ENCODE measurements around the gene TEX54.
A peak's percentile ranks its signal among the peaks of the same experiment; 100 is the strongest.

Gene TEX54

DNA sequence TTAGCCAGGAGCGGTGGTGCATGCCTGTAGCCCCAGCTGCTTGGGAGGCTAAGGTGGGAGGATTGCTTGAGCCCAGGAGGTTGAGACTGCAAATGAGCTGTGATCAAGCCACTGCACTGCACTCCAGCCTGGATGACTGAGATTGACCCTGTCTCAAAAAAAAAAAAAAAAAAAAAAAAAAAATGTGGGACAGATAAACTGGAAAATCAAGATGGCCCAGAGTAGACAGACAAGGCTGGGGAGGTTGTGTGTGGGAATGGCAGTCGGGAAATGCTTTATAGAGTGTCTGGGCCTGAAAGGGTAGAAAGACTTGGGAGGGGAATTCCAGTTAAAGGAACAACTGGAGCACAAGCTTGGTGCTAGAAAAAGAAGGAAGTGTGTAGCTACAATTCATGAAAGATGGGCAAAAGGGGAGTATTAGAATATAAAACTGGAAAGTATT lies 24.9 kb upstream of the TEX54 start:
- TF ChIP-seq, protein P1, sequence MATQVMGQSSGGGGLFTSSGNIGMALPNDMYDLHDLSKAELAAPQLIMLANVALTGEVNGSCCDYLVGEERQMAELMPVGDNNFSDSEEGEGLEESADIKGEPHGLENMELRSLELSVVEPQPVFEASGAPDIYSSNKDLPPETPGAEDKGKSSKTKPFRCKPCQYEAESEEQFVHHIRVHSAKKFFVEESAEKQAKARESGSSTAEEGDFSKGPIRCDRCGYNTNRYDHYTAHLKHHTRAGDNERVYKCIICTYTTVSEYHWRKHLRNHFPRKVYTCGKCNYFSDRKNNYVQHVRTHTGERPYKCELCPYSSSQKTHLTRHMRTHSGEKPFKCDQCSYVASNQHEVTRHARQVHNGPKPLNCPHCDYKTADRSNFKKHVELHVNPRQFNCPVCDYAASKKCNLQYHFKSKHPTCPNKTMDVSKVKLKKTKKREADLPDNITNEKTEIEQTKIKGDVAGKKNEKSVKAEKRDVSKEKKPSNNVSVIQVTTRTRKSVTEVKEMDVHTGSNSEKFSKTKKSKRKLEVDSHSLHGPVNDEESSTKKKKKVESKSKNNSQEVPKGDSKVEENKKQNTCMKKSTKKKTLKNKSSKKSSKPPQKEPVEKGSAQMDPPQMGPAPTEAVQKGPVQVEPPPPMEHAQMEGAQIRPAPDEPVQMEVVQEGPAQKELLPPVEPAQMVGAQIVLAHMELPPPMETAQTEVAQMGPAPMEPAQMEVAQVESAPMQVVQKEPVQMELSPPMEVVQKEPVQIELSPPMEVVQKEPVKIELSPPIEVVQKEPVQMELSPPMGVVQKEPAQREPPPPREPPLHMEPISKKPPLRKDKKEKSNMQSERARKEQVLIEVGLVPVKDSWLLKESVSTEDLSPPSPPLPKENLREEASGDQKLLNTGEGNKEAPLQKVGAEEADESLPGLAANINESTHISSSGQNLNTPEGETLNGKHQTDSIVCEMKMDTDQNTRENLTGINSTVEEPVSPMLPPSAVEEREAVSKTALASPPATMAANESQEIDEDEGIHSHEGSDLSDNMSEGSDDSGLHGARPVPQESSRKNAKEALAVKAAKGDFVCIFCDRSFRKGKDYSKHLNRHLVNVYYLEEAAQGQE (IDR thresholded peaks at IDR 0.05; ENCODE audit: insufficient read depth in 1 of 2, low read depth in 2 of 2, low read length in 2 of 2) = no peak
- TF ChIP-seq FOXP2 (optimal IDR thresholded peaks at IDR 0.05; ENCODE audit: borderline replicate concordance, extremely low read depth, extremely low read length, insufficient read depth) (no peak), TAF1 (IDR thresholded peaks at IDR 0.05; ENCODE audit: borderline replicate concordance, insufficient read depth, low read length) (no peak), POLR2AphosphoS5 (IDR thresholded peaks at IDR 0.05; ENCODE audit: low read depth, low read length) (no peak)

DNA sequence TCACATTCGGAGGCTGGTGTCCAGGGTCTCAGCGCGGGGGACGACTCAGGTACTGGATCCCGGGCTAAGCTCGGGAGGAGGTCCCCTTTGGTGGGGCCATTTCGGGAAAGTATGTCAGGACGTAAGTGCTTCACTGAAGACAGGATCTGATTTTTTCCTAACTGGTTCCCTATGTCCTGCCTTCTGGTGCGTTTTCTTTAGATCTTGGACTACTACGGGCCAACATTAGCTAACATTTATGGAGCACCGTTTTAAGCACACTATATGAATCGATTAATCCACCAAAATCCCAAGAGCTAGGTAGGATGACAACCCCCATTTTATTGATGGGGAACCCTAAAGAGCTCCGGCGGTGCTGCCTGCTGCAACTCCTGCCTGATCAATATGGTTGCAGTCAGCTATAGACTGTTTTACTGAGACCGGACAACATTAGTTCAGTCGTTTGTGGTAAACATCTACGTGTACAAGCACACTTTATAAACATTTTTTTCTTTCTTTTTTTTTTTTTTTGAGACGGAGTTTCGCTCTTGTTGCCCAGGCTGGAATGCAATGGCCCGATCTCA lies 23.8 kb upstream of the TEX54 start:
- no peak for TF ChIP-seq TAF1 (IDR thresholded peaks at IDR 0.05; ENCODE audit: borderline replicate concordance, insufficient read depth, low read length)
- TF ChIP-seq SIN3A (IDR thresholded peaks at IDR 0.05; ENCODE audit: borderline replicate concordance, insufficient read depth, low read length) = no peak
- no peak for TF ChIP-seq POLR2AphosphoS5 (IDR thresholded peaks at IDR 0.05; ENCODE audit: low read depth, low read length)

DNA sequence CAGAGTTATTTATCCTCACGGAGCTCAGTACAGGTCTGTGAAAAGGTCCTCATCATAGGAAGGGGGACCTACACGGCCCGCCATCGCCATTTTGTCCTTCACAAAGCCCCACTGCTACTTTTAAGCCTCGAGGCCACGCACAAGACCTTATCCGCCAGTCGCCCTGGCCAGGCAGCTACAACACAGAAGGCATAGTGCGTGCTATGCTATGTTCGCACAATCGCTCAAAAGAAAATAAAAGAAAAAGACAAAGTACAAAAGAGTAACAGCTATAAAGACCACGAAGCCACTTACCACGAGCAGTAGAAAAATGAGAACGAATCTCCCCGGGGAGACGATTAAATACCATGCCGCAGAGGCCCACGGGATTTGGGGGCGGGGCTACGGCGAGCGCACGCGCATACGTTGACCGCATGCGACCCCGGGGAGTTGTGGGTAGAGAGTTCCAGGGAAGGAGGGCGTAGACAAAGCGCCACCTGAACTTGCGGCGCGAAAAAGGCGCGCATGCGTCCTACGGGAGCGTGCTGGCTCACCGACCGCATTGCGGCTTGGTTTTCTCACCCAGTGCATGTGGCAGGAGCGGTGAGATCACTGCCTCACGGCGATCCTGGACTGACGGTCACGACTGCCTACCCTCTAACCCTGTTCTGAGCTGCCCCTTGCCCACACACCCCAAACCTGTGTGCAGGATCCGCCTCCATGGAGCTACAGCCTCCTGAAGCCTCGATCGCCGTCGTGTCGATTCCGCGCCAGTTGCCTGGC lies 23.1 kb upstream of the TEX54 start:
- TF ChIP-seq TAF1 (IDR thresholded peaks at IDR 0.05; ENCODE audit: borderline replicate concordance, insufficient read depth, low read length) (peak; percentile 100), FOXP2 (optimal IDR thresholded peaks at IDR 0.05; ENCODE audit: borderline replicate concordance, extremely low read depth, extremely low read length, insufficient read depth) (peak; percentile 57), POLR2AphosphoS5 (IDR thresholded peaks at IDR 0.05; ENCODE audit: low read depth, low read length) (peak; percentile 99), SIN3A (IDR thresholded peaks at IDR 0.05; ENCODE audit: borderline replicate concordance, insufficient read depth, low read length) (peak; percentile 94)
- TF ChIP-seq, protein P1 (IDR thresholded peaks at IDR 0.05; ENCODE audit: insufficient read depth in 1 of 2, low read depth in 2 of 2, low read length in 2 of 2) = peak in 1 of 2 experiments; percentile 77; a peak in 2 of 4 replicates

DNA sequence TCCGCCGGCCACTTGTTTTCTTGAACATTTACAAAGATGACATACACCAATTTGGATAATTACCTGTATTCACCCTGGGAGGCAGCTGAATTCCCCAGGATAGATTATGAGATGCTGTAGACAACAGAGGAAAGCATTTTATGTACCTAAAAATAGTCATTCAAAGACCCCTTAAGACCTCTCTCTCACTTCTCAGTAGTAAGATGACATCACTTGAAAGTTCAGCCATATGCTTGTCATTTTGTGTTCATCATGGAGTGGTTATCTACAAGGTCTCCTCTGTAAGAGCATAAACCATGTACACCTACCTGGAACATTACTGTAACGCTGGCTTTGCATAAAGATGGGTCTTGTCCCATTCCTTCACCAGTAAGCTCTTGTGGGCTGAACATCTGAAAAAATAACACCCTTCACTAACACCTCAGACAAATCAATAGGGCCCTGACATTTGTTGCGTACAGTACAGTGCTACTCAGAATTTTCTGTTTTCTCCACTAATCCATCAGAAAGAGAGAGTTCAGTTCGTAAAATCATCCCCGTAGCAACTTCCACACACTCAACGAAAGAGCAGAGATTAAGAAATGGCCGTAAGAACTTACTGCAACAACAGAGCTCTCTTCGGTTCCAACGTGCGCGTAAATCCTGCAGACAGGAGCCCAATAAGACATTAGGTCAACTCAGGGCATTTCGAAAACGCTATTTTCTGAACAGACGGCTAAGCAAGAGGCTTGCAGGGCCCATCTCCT lies 22.4 kb upstream of the TEX54 start:
- TF ChIP-seq FOXP2 (optimal IDR thresholded peaks at IDR 0.05; ENCODE audit: borderline replicate concordance, extremely low read depth, extremely low read length, insufficient read depth) (no peak), SIN3A (IDR thresholded peaks at IDR 0.05; ENCODE audit: borderline replicate concordance, insufficient read depth, low read length) (no peak), TAF1 (IDR thresholded peaks at IDR 0.05; ENCODE audit: borderline replicate concordance, insufficient read depth, low read length) (0 out of 2 replicates have a peak, but pooled peaks have one; percentile 9), POLR2AphosphoS5 (IDR thresholded peaks at IDR 0.05; ENCODE audit: low read depth, low read length) (peak; percentile 63; the same call in 1 of the 2 replicates)
- TF ChIP-seq, protein P1 (IDR thresholded peaks at IDR 0.05; ENCODE audit: insufficient read depth in 1 of 2, low read depth in 2 of 2, low read length in 2 of 2) = no peak

DNA sequence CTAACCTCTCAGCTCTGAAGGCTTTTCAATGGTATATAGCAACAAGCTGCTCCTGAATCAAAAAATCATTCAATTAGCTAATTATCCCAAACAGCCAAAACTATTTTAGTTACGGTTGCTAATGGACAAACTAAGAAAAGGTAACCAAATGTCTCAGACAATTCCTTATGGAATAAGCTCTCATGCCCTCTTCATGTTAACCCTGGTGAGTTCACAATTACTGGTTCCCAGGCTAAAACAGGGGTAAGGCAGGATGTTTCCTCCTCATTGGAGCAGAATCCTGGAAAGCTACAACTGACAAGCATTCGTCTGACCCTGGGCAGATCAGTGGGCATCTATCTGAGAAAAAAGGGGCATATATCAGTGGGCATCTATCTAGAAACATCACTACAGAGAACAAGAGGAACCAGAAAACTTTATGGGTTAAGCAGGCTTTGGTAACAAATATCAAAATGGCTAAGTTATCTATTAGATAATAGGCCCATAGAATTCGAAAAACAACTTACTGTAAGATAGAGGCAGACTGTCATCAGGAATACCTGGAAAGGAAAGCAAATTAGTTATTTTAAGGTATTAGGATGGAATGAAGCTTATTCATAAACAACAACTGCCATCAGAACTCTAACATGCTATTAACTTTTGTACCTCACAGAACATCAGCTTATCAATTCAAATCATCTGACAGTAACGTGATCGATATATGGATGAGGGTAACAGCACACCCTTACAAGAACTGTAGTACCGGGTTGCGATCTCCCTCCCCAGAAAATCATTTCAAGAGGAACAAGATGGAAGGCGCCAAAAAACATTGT lies 21.6 kb upstream of the TEX54 start:
- TF ChIP-seq POLR2AphosphoS5 (IDR thresholded peaks at IDR 0.05; ENCODE audit: low read depth, low read length) (peak; percentile 71), TAF1 (IDR thresholded peaks at IDR 0.05; ENCODE audit: borderline replicate concordance, insufficient read depth, low read length) (no peak)

All from PFSK-1 (cell line).